ENCODE measurements around the gene LSM10.

Gene LSM10

GRCh38 chr1:36382231-36382630, 15.5 kb downstream of the LSM10 start:
- DNase-seq, result no peak

- no peak for DNase-seq
Measured at GRCh38 chr1:36381405-36381804, 16.3 kb downstream of the LSM10 start.

- no peak for DNase-seq
Measured at GRCh38 chr1:36380782-36381181, 16.9 kb downstream of the LSM10 start.

GRCh38 chr1:36380143-36380619, 17.5 kb downstream of the LSM10 start:
- DNase-seq, result no peak

- DNase-seq, result no peak
Measured at GRCh38 chr1:36377791-36378492, 19.8 kb downstream of the LSM10 start.

- DNase-seq, result no peak
Measured at GRCh38 chr1:36372617-36373016, 25.1 kb downstream of the LSM10 start.

GRCh38 chr1:36369061-36369861, 28.4 kb downstream of the LSM10 start:
- peak; percentile 86 for DNase-seq

GRCh38 chr1:36367798-36368197, 29.9 kb downstream of the LSM10 start:
- DNase-seq, result no peak

GRCh38 chr1:36367066-36367465, 30.6 kb downstream of the LSM10 start:
- DNase-seq, result no peak

GRCh38 chr1:36366091-36366661, 31.5 kb downstream of the LSM10 start:
- peak; percentile 40 for DNase-seq

- no peak for DNase-seq
Measured at GRCh38 chr1:36365381-36365780, 32.3 kb downstream of the LSM10 start.

- DNase-seq, result peak; percentile 11
Measured at GRCh38 chr1:36359911-36360550, 37.7 kb downstream of the LSM10 start.

GRCh38 chr1:36359383-36359782, 38.3 kb downstream of the LSM10 start:
- DNase-seq, result no peak

GRCh38 chr1:36358514-36359084, 39.1 kb downstream of the LSM10 start:
- no peak for DNase-seq

- DNase-seq, result no peak
Measured at GRCh38 chr1:36355811-36356210, 41.9 kb downstream of the LSM10 start.

GRCh38 chr1:36354486-36354885, 43.2 kb downstream of the LSM10 start:
- no peak for DNase-seq

GRCh38 chr1:36352910-36353878, 44.5 kb downstream of the LSM10 start:
- no peak for DNase-seq

GRCh38 chr1:36352125-36352909, 45.4 kb downstream of the LSM10 start:
- DNase-seq, result no peak

GRCh38 chr1:36351227-36351977, 46.3 kb downstream of the LSM10 start:
- DNase-seq, result no peak

GRCh38 chr1:36350659-36351226, 47.0 kb downstream of the LSM10 start:
- peak; percentile 51 for DNase-seq

All from activated naive CD4-positive, alpha-beta T cell treated with Interleukin-2 at 50 U/mL for 16 hours (primary cell).